SK-N-MC (cell line): ENCODE data around the gene SMYD3.

Source experiments
- EZH2 ChIP-seq: fragments of 200-600 bp; sonication (generic); IDR thresholded peaks from one replicate; pipeline ENCODE4 v1.6.1; 2017; ENCODE audit warnings: antibody characterized with exemption
- FOXP2 ChIP-seq: optimal IDR thresholded peaks from 2 replicates; pipeline ENCODE3; 2011; ENCODE audit warnings: mild to moderate bottlenecking, moderate library complexity; ENCODE audit not compliant: insufficient read depth; ENCODE audit errors: extremely low read length, control extremely low read depth
- POLR2AphosphoS5 ChIP-seq: IDR thresholded peaks from 2 replicates; pipeline ENCODE4 v1.6.1; 2012; ENCODE audit warnings: mild to moderate bottlenecking, low read depth, low read length, borderline replicate concordance

DNA sequence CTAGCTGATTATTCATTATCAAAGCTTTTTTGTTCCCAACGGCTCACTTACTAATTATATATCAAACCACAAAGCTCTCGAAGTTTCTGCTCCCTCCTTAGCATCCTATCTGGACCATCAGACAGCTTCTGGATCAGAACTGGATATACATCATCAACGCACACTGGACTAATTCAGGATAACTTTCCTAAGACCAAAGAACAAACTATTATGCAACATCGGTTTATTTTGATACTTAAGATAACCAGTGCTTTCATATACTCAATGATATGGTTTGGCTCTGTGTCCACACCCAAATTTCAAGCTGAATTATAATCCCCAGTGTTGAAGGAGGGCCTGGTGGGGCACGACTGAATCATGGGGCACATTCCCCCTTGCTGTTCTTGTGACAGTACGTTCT, 110.8 kb downstream of the SMYD3 start:
- TF ChIP-seq EZH2 (no peak), POLR2AphosphoS5 (no peak), FOXP2 (no peak)
